HG02884 (cell line): ENCODE results near the gene CDKN2B.

ENCODE experiments used
- ATAC-seq: cut with Tn5 transposase; IDR thresholded peaks from one replicate; pipeline ENCODE4 v1.9.1; 2021; ENCODE audit warnings: mild to moderate bottlenecking, moderate library complexity; ENCODE audit not compliant: unreplicated experiment

The CDKN2B gene

GRCh38 chr9:22035591-22036011, 26.5 kb upstream of the CDKN2B start:
- no peak for ATAC-seq

GRCh38 chr9:22033012-22033630, 24.0 kb upstream of the CDKN2B start:
- ATAC-seq, result no peak

GRCh38 chr9:22031655-22032411, 22.7 kb upstream of the CDKN2B start:
- no peak for ATAC-seq

GRCh38 chr9:22030101-22030598, 21.0 kb upstream of the CDKN2B start:
- ATAC-seq, result peak; percentile 87

GRCh38 chr9:22029231-22029630, 20.1 kb upstream of the CDKN2B start:
- ATAC-seq, result no peak

- ATAC-seq, result no peak
Measured at GRCh38 chr9:22028394-22028793, 19.3 kb upstream of the CDKN2B start.

GRCh38 chr9:22026696-22027095, 17.6 kb upstream of the CDKN2B start:
- no peak for ATAC-seq

GRCh38 chr9:22022396-22022795, 13.3 kb upstream of the CDKN2B start:
- no peak for ATAC-seq

- no peak for ATAC-seq
Measured at GRCh38 chr9:22010866-22011625, 1.9 kb upstream of the CDKN2B start.

- peak; percentile 35 for ATAC-seq
Measured at GRCh38 chr9:22009506-22009867, 382 bp upstream of the CDKN2B start.

- no peak for ATAC-seq
Measured at GRCh38 chr9:22008384-22008716, 755 bp downstream of the CDKN2B start.

GRCh38 chr9:22005702-22006606, 3.2 kb downstream of the CDKN2B start:
- no peak for ATAC-seq

- ATAC-seq, result no peak
Measured at GRCh38 chr9:22005021-22005701, 3.9 kb downstream of the CDKN2B start.

GRCh38 chr9:22002038-22002437, 7.1 kb downstream of the CDKN2B start:
- no peak for ATAC-seq

GRCh38 chr9:21998026-21998425, 11.1 kb downstream of the CDKN2B start:
- ATAC-seq, result no peak

GRCh38 chr9:21997480-21997879, 11.6 kb downstream of the CDKN2B start:
- no peak for ATAC-seq

- no peak for ATAC-seq
Measured at GRCh38 chr9:21996858-21997257, 12.2 kb downstream of the CDKN2B start.

GRCh38 chr9:21996438-21996837, 12.7 kb downstream of the CDKN2B start:
- no peak for ATAC-seq

- no peak for ATAC-seq
Measured at GRCh38 chr9:21995666-21996398, 13.3 kb downstream of the CDKN2B start.
